PC-3 (cell line): ENCODE measurements around the gene TSPAN17. TPM values are rescaled to one million over a fixed set of nuclear protein-coding genes. Genes with fewer than 3 reads are reported as not detected.

Source experiments
- ATAC-seq: fragments of 200-7000 bp; cut with Tn5 transposase; 2 replicates; pipeline ENCODE4 v1.9.1; 2020; ENCODE audit warnings: mild to moderate bottlenecking, moderate library complexity
- BruUV-seq: library from RNA; stranded (reverse); fragments of 400-500 nt; replicated peaks from 2 replicates; lab custom pipeline; 2021; lab: Mats Ljungman, UMichigan
- CTCF ChIA-PET: fragments of 300-600 bp; sonication (Branson Sonifier 250); formaldehyde crosslinking; loops from one replicate; lab custom pipeline; 2022; ENCODE audit warnings: antibody characterized with exemption; lab: Charles Lee
- POLR2A ChIA-PET: fragments of 300-600 bp; sonication (Branson Sonifier 250); formaldehyde crosslinking; loops from one replicate; lab custom pipeline; 2022; ENCODE audit warnings: antibody characterized with exemption; ENCODE audit not compliant: unreplicated experiment; lab: Charles Lee
- DNase-seq: peaks from one replicate; pipeline ENCODE4 v3.0.0-alpha.2; 2015
- H2AFZ ChIP-seq: fragments of 300-600 bp; sonication (generic); 2 replicates; pipeline ENCODE4 v1.6.0; 2016; ENCODE audit warnings: antibody characterized with exemption, low read length
- H3F3A ChIP-seq: fragments of 300-600 bp; sonication (generic); one replicate; pipeline ENCODE4 v1.6.0; 2017; ENCODE audit warnings: antibody characterized with exemption, low read length, control low read depth, mild to moderate bottlenecking; ENCODE audit not compliant: unreplicated experiment
- H3K27ac ChIP-seq: fragments of 300-600 bp; sonication (generic); 2 replicates; pipeline ENCODE4 v1.5.1; 2016; ENCODE audit warnings: mild to moderate bottlenecking, low read length
- H3K27me3 ChIP-seq: fragments of 300-600 bp; sonication (generic); 2 replicates; pipeline ENCODE4 v1.6.1; 2016; ENCODE audit warnings: low read length, mixed read lengths
- H3K36me3 ChIP-seq: fragments of 300-600 bp; sonication (generic); 2 replicates; pipeline ENCODE4 v1.6.1; 2016; ENCODE audit warnings: low read depth, mixed run types, low read length, mixed read lengths
- H3K4me1 ChIP-seq: fragments of 300-600 bp; sonication (generic); 2 replicates; pipeline ENCODE4 v1.5.1; 2016; ENCODE audit warnings: low read length; ENCODE audit not compliant: insufficient read depth
- H3K4me2 ChIP-seq: fragments of 300-600 bp; sonication (generic); 2 replicates; pipeline ENCODE4 v1.6.0; 2016; ENCODE audit warnings: low read length
- H3K4me3 ChIP-seq: fragments of 300-600 bp; sonication (generic); 2 replicates; pipeline ENCODE4 v1.5.1; 2016; ENCODE audit warnings: mild to moderate bottlenecking, low read length, mixed read lengths
- H3K79me2 ChIP-seq: fragments of 300-600 bp; sonication (generic); 2 replicates; pipeline ENCODE4 v1.6.1; 2017; ENCODE audit warnings: low read length, mixed read lengths
- H3K9ac ChIP-seq: fragments of 300-600 bp; sonication (generic); 2 replicates; pipeline ENCODE4 v1.6.0; 2016; ENCODE audit warnings: mild to moderate bottlenecking, low read length
- H3K9me2 ChIP-seq: fragments of 300-600 bp; sonication (generic); replicated peaks from 2 replicates; pipeline ENCODE4 v1.6.1; 2016; ENCODE audit warnings: mixed run types, low read length, mixed read lengths
- H3K9me3 ChIP-seq: fragments of 300-600 bp; sonication (generic); 2 replicates; pipeline ENCODE4 v1.6.1; 2016; ENCODE audit warnings: low read length, mixed read lengths
- H4K20me1 ChIP-seq: fragments of 300-600 bp; sonication (generic); 2 replicates; pipeline ENCODE4 v1.6.1; 2016; ENCODE audit warnings: low read length, mixed read lengths
- CTCF ChIP-seq: fragments of 300-600 bp; sonication (generic); conservative IDR thresholded peaks from 2 replicates; pipeline ENCODE4 v1.5.1; 2017; ENCODE audit warnings: antibody characterized with exemption, low read depth, mild to moderate bottlenecking, low read length
- EZH2 ChIP-seq: fragments of 300-600 bp; sonication (generic); IDR thresholded peaks from one replicate; pipeline ENCODE4 v1.6.1; 2017; ENCODE audit warnings: antibody characterized with exemption, mild to moderate bottlenecking, low read length; ENCODE audit not compliant: unreplicated experiment
- EZH2phosphoT487 ChIP-seq: fragments of 300-600 bp; sonication (generic); IDR thresholded peaks from 2 replicates; pipeline ENCODE4 v1.6.1; 2018; ENCODE audit warnings: mild to moderate bottlenecking, antibody characterized with exemption, low read length, borderline replicate concordance
- intact Hi-C: fragments of 100-400 bp; cut with micrococcal nuclease; formaldehyde crosslinking; loops from 2 replicates; pipeline ENCODE4 v1.9.0; 2023
- total RNA-seq: library from RNA; depleted of rRNA; stranded (reverse); fragments of >200 nt; gene quantifications from 2 replicates; pipeline ENCODE4 v1.2.3, GENCODE V29; 2014

Gene TSPAN17
- total RNA-seq, 1 experiment from 2014 or later = 47.3 TPM

- H3K36me3 ChIP-seq = no peaks in the 10 kb centered on the region
- TF ChIP-seq CTCF (no peak), EZH2phosphoT487 (no peak), EZH2 (no peak)
- H3K9ac ChIP-seq = no peak overlapping the region
- ChIA-PET CTCF (no interaction called here), POLR2A (no interaction called here)
- peaks cover 10% of the 10 kb centered on the region for H3K4me1 ChIP-seq
- ATAC-seq (no peak), DNase-seq (no peak)
- no peak overlapping the region for H3K4me2 ChIP-seq
- no peaks in the 10 kb centered on the region for H3K79me2 ChIP-seq
- H3K4me3 ChIP-seq = no peak overlapping the region
- intact Hi-C loops = no loop called here
- H2AFZ ChIP-seq = no peak overlapping the region
- H4K20me1 ChIP-seq = no peaks in the 10 kb centered on the region
- H3F3A ChIP-seq = no peaks in the 10 kb centered on the region
- peaks cover 20% of the 10 kb centered on the region for H3K27me3 ChIP-seq
- no peak overlapping the region for H3K27ac ChIP-seq
- no peaks in the 10 kb centered on the region for H3K9me3 ChIP-seq
- BruUV-seq = no TSS peak
- H3K9me2 ChIP-seq = no peaks in the 10 kb centered on the region
Measured at GRCh38 chr5:176679365-176680225, 32.3 kb downstream of the TSPAN17 start.

GRCh38 chr5:176680226-176680563 lies 32.9 kb downstream of the TSPAN17 start:
- no peaks in the 10 kb centered on the region for H3F3A ChIP-seq
- no peak overlapping the region for H3K4me2 ChIP-seq
- ATAC-seq = no peak
- intact Hi-C loops = no loop called here
- ChIA-PET POLR2A (no interaction called here), CTCF (no interaction called here)
- DNase-seq = no peak
- H3K9me3 ChIP-seq = no peaks in the 10 kb centered on the region
- no peak overlapping the region for H3K9ac ChIP-seq
- H3K79me2 ChIP-seq = no peaks in the 10 kb centered on the region
- H3K9me2 ChIP-seq = no peaks in the 10 kb centered on the region
- no peak overlapping the region for H3K4me3 ChIP-seq
- H3K36me3 ChIP-seq = no peaks in the 10 kb centered on the region
- H3K4me1 ChIP-seq = peaks cover 10% of the 10 kb centered on the region
- peaks cover 23% of the 10 kb centered on the region for H3K27me3 ChIP-seq
- H4K20me1 ChIP-seq = no peaks in the 10 kb centered on the region
- BruUV-seq = no TSS peak
- TF ChIP-seq EZH2phosphoT487 (no peak), CTCF (no peak), EZH2 (no peak)
- no peak overlapping the region for H3K27ac ChIP-seq
- H2AFZ ChIP-seq = no peak overlapping the region

- no peaks in the 10 kb centered on the region for H3K79me2 ChIP-seq
- H3K9me2 ChIP-seq = no peaks in the 10 kb centered on the region
- BruUV-seq = no TSS peak
- no peak for DNase-seq
- no peak overlapping the region for H3K4me2 ChIP-seq
- CTCF ChIA-PET = interaction anchor here (0.6 kb wide), 2 partner anchors 22 to 140 kb away, joined by 3 to 4 read pairs; no protein-coding TSS in a partner anchor
- no peak overlapping the region for H3K27ac ChIP-seq
- no peak for ATAC-seq
- no peaks in the 10 kb centered on the region for H4K20me1 ChIP-seq
- no peaks in the 10 kb centered on the region for H3K4me1 ChIP-seq
- no peak overlapping the region for H3K9ac ChIP-seq
- no peak for TF ChIP-seq CTCF
- TF ChIP-seq EZH2 = no peak
- no peak for TF ChIP-seq EZH2phosphoT487
- POLR2A ChIA-PET = interaction anchor here (0.6 kb wide), 1 partner anchor 18 kb away, joined by 4 read pairs; no protein-coding TSS in a partner anchor
- intact Hi-C loops = no loop called here
- peaks cover 24% of the 10 kb centered on the region for H3K27me3 ChIP-seq
- H3K36me3 ChIP-seq = no peaks in the 10 kb centered on the region
- H3K4me3 ChIP-seq = no peak overlapping the region
- no peaks in the 10 kb centered on the region for H3F3A ChIP-seq
- no peaks in the 10 kb centered on the region for H3K9me3 ChIP-seq
- H2AFZ ChIP-seq = no peak overlapping the region
Measured at GRCh38 chr5:176682016-176682531, 34.8 kb downstream of the TSPAN17 start.
